ENCODE data around the gene C16orf86. TPM values are rescaled to one million over a fixed set of nuclear protein-coding genes. Genes with fewer than 3 reads are reported as not detected.

The C16orf86 gene
- total and polyA plus RNA-seq, 7 donors: 0.46 to 26.1 (median 8.6) TPM

GRCh38 chr16:67662653-67663010, 4.0 kb upstream of the C16orf86 start:
- no peak for DNase-seq
- peaks cover 0 to 47% (median 43%) of the 10 kb centered on the region in 4 donors for H3K4me1 ChIP-seq
- H3K36me3 ChIP-seq: peaks cover 6 to 25% (median 7%) of the 10 kb centered on the region in 4 donors
- TF ChIP-seq CTCF (IDR thresholded peaks at IDR 0.05): no peak
- no peak for TF ChIP-seq EP300 (IDR thresholded peaks at IDR 0.05)
- TF ChIP-seq POLR2AphosphoS5 (IDR thresholded peaks at IDR 0.05): no peak
- TF ChIP-seq POLR2A (IDR thresholded peaks at IDR 0.05): no peak
- H3K27me3 ChIP-seq: no peaks in the 10 kb centered on the region
- no peak overlapping the region for H3K27ac ChIP-seq
- intact Hi-C loops (cut with DNase I): no loop called here
- H3K9me3 ChIP-seq: no peaks in the 10 kb centered on the region
- H3K4me3 ChIP-seq: no peak overlapping the region

- TF ChIP-seq EP300 (IDR thresholded peaks at IDR 0.05): no peak
- no peaks in the 10 kb centered on the region for H3K27me3 ChIP-seq
- 84% methylated on average over 25 of the region's 25 CpGs for WGBS, 2 donors
- H3K4me1 ChIP-seq: peaks cover 0 to 54% (median 47%) of the 10 kb centered on the region in 4 donors
- intact Hi-C loops (cut with DNase I): no loop called here
- H3K36me3 ChIP-seq: peaks cover 6 to 18% (median 7%) of the 10 kb centered on the region in 4 donors
- H3K27ac ChIP-seq: no peak overlapping the region
- H3K9me3 ChIP-seq: no peaks in the 10 kb centered on the region
- DNase-seq: peak; percentile 63
- no peak overlapping the region for H3K4me3 ChIP-seq
These were observed 3.3 kb upstream of the C16orf86 start for GRCh38 chr16:67663151-67663876.

GRCh38 chr16:67663877-67664222, 2.8 kb upstream of the C16orf86 start:
- intact Hi-C loops (cut with DNase I): no loop called here
- DNase-seq: peak; percentile 67
- H3K27me3 ChIP-seq: no peaks in the 10 kb centered on the region
- 93 to 95% methylated on average over 6 of the region's 6 CpGs for WGBS, 2 donors
- no peak overlapping the region for H3K27ac ChIP-seq
- TF ChIP-seq POLR2A (IDR thresholded peaks at IDR 0.05) (no peak), EP300 (IDR thresholded peaks at IDR 0.05) (no peak), CTCF (IDR thresholded peaks at IDR 0.05) (no peak)
- H3K4me1 ChIP-seq: peaks cover 0 to 52% (median 45%) of the 10 kb centered on the region in 4 donors
- peaks cover 6 to 18% (median 7%) of the 10 kb centered on the region in 4 donors for H3K36me3 ChIP-seq
- no peaks in the 10 kb centered on the region for H3K9me3 ChIP-seq
- no peak overlapping the region for H3K4me3 ChIP-seq

GRCh38 chr16:67664258-67664657, 2.4 kb upstream of the C16orf86 start:
- no peak for TF ChIP-seq POLR2AphosphoS5 (IDR thresholded peaks at IDR 0.05)
- no peak for TF ChIP-seq EP300 (IDR thresholded peaks at IDR 0.05)
- TF ChIP-seq CTCF (IDR thresholded peaks at IDR 0.05): no peak
- no peak for TF ChIP-seq POLR2A (IDR thresholded peaks at IDR 0.05)
- no peak for DNase-seq
- intact Hi-C loops (cut with DNase I): no loop called here
- no peaks in the 10 kb centered on the region for H3K27me3 ChIP-seq
- peaks cover 0 to 48% (median 41%) of the 10 kb centered on the region in 4 donors for H3K4me1 ChIP-seq
- no peak overlapping the region for H3K27ac ChIP-seq
- no peaks in the 10 kb centered on the region for H3K9me3 ChIP-seq
- H3K36me3 ChIP-seq: peaks cover 6 to 18% (median 7%) of the 10 kb centered on the region in 4 donors
- WGBS, 2 donors: 92% methylated on average over 4 of the region's 4 CpGs
- H3K4me3 ChIP-seq: no peak overlapping the region

- TF ChIP-seq POLR2A (IDR thresholded peaks at IDR 0.05) (no peak), CTCF (IDR thresholded peaks at IDR 0.05) (no peak), EP300 (IDR thresholded peaks at IDR 0.05) (no peak), POLR2AphosphoS5 (IDR thresholded peaks at IDR 0.05) (no peak)
- intact Hi-C loops (cut with DNase I): loop anchor here (5.0 kb wide), 2 partner anchors 118 to 183 kb away; partner anchors contain the start of genes AGRP and ATP6V0D1
- no peaks in the 10 kb centered on the region for H3K27me3 ChIP-seq
- no peak overlapping the region for H3K4me3 ChIP-seq
- no peak for DNase-seq
- H3K27ac ChIP-seq: no peak overlapping the region
- WGBS, 2 donors: 95 to 98% methylated on average over 7 of the region's 7 CpGs
- H3K4me1 ChIP-seq: peaks cover 0 to 42% (median 37%) of the 10 kb centered on the region in 4 donors
- no peaks in the 10 kb centered on the region for H3K9me3 ChIP-seq
- peaks cover 6 to 18% (median 7%) of the 10 kb centered on the region in 4 donors for H3K36me3 ChIP-seq
These were observed 1.7 kb upstream of the C16orf86 start for GRCh38 chr16:67664871-67665270.
